GM12892 (cell line): ENCODE measurements around the gene RAP1A.

Experiments used
- POLR2A ChIP-seq: IDR thresholded peaks from 2 replicates; pipeline ENCODE4 v1.6.1; 2011; ENCODE audit warnings: low read depth, low read length, control low read depth
- TAF1 ChIP-seq: IDR thresholded peaks from 2 replicates; pipeline ENCODE4 v1.6.1; 2011; ENCODE audit warnings: low read depth, mild to moderate bottlenecking, control low read depth, low read length, borderline replicate concordance

DNA sequence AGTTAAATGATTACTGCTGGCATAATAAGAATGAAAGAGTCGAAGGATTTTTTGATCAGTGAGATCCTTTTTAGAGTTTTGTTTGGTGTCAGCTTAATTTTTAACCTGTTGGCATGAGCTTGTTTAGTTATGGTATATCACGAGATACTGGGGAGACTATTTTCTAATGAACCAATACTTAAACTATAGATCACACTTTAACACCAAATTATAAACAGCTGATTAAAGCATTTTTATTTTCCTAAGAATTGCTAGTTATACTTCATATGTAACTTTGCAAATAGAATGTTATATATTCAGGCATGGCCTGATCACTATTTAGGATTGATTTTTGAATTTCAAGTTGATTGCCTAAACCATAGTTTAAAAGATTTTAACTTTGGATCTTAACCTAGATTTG lies 142.1 kb downstream of the RAP1A start:
- TF ChIP-seq POLR2A, result no peak
- no peak for TF ChIP-seq TAF1
